Measurements from ENCODE around the gene HSBP1L1.

The HSBP1L1 gene

DNA sequence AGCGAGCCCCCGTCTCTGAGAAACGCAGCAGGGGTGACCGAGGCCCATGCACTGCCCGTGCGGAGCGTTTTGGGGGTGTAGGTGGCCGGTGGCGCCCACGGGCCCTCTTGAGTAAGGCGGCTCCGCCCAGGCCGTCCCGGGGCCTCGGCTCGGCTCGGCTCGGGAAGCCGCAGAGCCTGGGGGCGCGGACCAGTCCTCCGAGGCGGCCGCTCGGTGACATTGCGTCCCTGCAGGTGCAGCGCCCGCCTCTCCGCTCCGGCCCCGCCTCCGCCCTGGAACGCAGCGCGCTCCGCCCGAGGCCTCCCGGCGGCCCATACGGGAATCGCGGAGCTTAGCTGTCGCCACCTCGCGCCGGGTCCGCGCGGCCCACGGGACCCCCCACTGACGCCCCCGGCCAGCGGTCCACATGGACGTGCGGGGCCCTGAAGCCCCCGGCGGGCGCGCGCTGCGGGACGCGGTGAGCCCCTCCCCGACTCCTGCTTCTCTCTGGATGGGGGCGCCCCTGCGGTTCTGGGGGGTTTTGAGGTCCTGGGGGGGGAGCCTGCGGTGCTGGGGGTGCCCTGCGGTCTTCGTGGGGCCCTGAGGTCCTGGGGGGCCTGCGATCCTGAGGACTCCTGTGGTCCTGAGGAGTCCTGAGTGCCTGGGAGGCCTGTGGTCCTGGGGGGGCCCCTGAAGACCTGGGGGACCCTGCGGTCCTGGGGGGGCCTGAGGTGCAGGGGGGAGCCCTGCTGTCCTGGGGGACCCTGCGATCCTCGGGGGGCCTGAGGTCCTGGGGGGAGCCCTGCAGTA, at the start of gene HSBP1L1:
Gene HSBP1L1, plus strand, starts transcription at position 314 of the 789 bp plus-strand sequence. Its CDS starts 93 bp downstream, at position 407.
- no peak for DNase-seq (ENCODE audit: low read depth in 1 of 2, low spot score in 1 of 2)

DNA sequence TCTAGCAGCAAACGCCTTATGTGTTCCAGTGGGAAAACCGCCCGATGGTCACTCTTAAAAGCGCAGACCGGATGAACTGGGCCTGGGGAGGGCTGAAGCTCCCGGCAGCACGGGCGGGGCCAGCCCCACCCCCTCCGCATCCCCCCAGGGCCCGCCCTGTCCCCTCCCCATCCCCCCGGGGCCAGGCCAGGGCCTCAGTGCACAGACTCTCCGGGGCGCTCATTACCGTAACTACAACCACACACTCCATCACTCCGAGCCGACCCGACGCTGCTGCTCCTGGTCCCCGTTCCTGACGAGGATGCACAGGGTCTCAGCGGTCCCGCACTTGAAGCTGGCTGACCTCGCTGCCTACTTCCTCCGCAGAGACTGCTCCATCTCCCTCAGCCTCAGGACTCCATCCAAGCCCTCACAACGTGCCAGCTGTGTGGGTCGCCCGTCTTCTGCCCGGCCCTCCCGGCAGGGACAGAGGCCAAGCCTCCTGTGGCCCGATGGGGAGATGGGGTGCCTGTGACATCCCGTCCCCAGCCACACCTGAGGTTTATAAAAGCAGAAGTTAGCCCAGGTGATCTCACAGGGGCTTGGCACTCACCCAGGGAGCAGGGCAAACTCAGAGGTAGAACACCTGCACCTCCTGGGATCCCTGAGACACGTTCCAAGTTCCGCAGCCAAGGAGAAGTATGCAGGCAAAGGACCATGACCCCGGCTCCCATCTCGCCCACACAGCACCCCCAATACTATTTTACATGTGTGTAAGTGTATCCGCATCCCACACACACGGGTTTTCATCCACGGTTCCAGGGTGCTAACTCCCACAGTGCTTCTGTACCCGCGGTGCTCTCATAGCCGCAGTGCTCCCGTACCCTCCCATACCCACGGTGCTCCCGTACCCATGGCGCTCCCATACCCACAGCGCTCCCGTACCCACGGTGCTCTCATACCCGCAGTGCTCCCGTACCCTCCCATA, 49.0 kb upstream of the HSBP1L1 start:
- no peak for DNase-seq (ENCODE audit: low read depth in 1 of 2, low spot score in 1 of 2)

DNA sequence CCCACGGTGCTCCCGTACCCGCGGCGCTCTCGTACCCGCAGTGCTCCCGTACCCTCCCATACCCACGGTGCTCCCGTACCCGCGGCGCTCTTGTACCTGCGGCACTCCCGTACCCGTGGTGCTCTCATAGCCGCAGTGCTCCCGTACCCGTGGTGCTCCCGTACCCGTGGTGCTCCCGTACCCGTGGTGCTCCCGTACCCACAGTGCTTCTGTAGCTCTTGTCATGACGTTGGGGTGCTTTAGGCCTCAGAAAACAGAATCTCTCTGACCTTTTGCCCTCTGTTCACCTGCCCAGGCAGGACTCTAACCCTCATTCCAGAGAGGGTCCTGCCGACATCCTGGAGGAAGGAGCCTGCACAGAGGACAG, 48.3 kb upstream of the HSBP1L1 start:
- no peak for DNase-seq (ENCODE audit: low read depth in 1 of 2, low spot score in 1 of 2)

DNA sequence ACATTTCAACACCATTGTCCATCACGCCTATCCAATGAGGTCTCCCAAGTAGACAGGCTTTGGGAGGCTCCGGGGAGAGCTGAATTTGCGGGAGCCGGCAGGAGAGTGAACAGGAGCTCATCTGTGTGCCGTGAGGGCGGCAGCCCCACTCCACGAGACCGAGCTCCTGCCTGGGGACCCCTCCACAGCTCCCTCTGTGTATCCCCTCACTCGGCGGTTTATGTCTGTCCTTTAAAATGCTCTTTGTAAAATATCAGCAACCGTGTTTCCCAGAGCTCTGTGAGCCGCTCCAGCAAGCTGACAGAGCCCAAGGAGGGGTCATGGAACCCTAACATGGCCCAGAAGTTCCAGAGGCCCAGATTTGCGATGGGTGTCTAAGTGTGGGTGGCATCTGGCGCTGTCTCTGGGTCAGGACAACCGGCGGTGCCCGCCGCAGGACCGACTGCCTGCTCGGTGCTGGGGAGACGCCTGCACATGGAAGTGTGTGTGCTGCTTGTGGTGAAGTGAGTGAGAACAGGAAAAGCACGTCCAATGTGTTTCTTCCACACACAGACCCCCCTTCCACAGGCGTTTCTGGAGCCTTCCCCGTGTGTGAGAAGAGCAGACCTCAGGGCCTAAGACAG, 47.8 kb upstream of the HSBP1L1 start:
- no peak for DNase-seq (ENCODE audit: low read depth in 1 of 2, low spot score in 1 of 2)

DNA sequence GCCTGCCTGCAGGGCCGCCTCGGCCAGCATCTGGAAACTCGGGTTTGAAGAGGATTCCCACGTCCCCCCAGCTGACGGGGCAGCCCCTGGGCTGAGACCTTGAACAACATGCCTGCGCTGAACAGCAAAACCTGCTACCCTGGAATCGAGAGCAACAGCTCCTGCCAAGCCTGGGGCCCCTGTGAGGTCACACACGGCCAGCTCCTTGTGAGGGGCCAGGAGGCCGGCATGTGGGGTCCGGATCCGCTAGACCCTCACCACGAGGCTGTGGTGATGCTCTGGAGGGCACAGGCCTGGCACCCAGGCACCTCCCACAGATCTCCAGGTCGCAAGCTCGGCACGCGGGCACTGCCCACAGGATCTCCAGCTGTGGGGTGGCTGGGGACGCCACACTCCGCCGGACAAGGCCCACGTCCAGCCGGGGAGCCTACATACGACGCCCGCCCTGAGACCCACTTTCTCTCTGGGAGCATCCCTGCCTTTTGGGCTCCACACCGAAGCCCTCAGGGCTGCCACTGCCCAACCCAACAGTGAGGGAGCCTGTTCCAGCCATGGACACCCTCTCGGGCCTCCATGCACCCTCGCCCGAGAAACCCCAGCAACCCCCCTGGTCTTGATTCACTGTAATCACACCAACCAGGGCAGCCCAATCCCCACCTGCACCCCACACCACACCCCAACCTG, 47.1 kb upstream of the HSBP1L1 start:
- DNase-seq (ENCODE audit: low read depth in 1 of 2, low spot score in 1 of 2) = no peak

DNA sequence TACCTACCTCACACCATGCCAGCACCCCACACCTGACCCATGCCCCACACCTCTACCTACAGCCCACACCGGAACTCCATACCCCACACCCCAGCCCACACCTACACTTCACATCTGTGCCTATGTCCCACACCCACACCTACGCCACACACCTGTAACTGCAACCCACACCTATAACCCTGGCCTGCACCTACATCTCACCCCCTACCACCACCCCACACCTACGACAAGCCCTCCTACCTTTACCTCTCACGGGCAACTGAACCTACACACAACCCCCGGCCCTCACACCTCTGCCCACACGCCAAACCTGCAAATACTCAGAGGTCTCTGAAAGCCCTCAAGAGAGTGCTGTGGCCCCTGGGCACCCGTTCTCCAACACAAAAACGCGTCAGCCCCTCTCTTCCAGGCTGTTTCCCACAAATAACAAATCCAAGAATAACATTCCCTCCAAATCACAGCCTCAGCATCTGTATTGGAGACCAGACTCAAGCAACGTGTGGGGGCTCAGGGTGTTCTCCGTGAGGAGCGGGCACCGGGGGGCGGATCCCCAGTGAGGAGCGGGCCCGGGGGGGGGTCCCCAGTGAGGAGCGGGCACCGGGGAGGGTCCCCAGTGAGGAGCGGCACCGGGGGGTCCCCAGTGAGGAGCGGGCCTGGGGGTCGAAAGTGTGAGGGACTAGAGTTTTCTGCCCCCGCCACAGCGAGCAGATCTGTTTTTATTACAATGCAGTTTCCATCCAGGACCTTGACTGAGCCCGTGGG, 46.4 kb upstream of the HSBP1L1 start:
- no peak for DNase-seq (ENCODE audit: low read depth in 1 of 2, low spot score in 1 of 2)

DNA sequence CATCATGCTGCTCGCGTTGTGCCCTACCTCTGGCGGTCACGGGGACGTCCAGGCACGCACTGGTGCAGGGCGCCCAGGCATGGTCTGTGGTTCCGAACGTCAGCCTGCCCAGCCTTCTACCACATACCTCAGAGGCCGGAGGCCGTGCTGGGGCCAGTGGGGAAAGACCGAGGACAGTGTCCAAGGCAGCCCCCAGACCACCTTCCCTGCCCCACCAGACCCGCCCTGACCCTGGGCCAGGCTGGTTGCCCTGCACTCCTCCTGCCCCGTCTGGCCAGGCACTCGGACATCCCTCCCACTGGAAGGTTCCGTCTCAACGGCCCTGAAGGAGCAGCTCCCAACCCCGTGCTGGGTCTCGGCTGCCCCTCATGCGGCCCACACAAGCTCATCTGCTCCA, 45.8 kb upstream of the HSBP1L1 start:
- DNase-seq (ENCODE audit: low read depth in 1 of 2, low spot score in 1 of 2) = no peak

DNA sequence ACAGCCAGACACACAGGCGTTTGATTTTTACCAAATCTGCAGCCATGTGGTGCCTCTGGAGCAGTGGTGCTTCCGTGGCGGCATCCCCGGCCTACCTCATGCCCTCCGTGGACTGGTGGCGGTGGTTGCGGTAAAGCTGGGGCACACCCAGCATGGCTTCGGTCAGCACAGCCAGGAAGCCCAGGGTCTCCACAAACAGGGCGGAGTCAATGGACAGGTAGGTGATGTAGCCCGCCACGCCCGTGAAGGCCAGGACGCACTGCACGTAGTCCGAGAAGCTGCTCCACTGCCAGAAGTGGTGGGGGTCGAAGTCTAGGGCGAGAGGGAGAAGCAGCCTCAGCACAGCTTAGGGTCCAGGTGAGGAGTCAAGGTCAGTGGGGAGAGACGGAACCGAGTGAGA, 45.4 kb upstream of the HSBP1L1 start:
- no peak for DNase-seq (ENCODE audit: low read depth in 1 of 2, low spot score in 1 of 2)

DNA sequence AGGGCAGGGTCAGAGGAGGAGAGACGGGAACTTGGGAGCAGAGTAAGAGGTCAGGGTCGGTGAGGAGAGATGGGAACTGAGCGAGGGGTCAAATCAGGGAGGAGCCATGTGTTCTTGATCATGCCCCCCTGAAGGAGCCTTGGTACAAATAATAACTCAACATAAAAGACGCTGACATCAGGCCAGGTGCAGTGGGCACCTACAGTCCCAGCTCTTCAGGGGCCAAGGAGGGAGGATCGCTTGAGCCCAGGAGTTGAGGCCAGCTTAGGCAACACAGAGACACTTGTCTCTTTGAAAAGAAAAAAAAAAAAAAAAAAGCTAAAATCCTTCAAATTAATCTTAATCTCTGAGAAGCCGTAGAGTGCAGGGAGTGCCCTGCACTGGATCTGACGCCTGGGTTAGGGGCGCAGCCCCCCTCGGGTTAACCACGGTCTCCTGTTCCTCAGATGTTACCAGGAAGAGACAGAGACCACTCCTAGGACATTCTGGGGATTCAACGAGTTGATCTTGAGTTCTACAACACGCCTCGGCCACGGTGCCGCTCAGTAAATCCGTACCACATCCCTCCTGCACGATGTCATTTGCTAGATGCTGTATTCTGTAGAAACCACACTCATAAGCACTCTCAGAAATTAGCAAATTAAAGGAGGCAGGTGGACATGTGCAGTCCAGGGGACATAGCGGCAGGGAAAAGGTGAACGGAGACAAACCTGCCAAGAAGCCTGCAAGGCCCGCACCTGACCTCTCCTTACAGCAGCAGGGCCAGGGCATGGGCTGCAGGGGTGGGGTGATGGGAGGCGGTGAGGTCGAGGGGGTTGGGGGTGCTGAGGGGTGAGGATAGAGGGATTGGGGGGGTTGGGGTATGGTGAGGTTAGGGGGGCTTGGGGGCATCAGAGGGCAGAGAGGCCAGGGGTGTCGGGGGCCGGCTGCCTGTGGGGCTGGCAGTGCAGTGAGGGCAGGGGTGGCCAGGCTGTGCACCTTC, 42.2 kb upstream of the HSBP1L1 start:
- no peak for DNase-seq (ENCODE audit: low read depth in 1 of 2, low spot score in 1 of 2)

DNA sequence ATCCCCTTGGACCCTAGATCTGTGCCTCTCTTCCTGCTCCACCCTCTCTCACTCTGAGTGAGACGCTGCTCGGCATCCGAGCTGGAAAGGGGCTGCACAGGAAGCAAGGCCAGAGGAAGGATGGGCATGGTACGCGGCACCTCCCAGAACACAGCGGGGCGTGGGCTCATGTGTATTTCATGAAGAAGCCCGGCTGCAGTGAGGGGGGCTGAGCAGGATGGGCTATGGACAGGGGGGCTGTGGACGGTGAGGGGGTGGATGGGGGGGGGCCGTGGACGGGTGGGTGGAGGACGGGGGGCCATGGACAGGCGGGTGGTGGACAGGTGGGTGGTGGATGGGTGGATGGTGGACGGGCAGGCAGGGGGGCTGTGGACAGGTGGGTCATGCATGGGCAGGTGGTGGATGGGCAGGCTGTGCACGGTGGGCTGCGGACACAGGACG, 41.5 kb upstream of the HSBP1L1 start:
- no peak for DNase-seq (ENCODE audit: low read depth in 1 of 2, low spot score in 1 of 2)

DNA sequence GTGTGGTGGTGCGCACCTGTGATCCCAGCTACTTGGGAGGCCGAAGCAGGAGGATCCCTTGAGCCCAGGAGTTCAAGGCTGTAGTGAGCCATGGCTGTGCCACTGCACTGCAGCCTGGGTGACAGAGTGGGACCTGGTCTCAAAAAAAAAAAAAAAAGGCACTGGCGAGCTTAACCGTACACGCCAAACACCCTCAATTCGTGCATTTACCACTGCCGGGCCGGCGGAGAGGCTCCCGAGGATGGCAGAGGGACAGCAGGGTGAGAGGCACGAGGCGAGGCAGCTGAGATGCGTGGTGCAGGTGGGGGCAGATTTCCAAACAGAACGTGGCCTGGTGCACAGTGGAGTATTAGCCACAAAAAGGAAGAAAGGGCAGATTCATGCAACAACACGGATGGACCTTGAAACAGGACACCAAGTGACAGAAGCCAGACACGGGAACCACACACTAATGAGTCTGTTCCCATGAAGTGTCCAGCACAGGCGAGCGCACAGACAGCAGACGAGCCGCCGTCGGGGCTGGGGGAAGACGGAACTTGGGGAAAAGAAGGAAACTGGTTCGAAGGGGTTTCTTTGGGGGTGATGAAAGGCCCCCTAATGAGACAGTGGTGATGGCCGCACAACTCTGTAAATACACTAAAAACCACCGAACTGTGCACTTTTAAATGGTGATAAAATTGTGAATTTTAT, 40.4 kb upstream of the HSBP1L1 start:
- no peak for DNase-seq (ENCODE audit: low read depth in 1 of 2, low spot score in 1 of 2)

DNA sequence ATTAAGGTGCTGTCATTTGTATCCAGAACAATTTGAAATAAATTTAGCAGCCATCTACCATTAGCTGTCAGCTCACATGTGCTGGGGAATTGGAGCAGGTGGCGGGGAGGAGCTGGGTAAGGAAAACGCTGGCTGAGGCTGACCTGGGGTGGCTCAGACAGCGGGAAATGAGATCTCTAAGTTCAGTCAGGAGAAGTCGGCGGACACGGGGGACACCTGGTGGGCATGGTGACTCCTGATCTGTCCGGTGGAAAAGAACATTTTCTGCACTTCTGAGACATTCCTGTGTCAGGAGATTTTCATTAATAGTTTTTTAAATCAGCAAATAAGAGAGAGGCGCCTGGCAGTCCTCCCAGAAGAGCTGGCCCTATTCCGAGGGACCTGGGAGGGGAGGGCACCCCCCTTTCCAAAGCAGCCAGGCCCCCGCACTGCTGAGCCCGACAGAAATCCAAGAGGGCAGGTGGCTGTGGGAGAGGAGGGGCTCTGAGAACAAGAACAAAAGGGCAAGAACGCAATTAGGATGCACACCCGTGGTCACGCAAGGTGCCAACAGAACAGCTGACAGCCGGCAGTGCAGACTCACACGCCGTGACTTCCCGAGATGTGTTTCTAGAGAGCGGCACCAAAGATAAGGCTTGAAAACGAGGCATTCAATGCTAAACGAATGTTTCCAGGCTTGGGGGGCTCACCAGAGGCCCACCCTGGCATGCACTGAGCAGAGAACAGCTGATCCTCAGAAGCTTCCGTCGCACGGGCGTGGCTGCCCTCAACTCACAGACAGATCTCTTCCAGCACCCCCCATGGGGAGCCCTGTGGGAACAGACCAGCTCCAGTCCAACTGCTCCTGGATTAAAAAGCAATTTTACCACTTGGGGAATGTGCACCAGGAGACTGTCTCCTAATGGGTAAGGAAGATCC, 39.4 kb upstream of the HSBP1L1 start:
- no peak for DNase-seq (ENCODE audit: low read depth in 1 of 2, low spot score in 1 of 2)

DNA sequence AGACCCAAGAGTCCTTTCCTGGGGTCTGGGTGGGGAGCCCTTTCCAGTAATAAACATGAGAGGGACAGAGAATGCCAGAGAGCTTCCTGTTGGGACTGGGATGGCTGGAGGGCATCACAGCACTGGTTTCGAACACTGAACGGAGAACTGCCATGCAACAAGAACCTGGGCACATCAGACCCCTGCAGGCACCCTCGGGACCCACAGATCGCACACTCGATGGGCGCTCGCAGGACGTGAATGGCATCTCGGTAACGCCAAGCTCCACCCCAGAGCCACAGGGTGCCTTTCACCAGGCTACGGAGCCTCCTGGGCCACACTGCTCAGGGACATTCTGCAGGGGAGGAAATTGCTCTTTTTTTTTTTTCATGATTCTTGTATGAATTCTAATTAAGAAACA, 38.1 kb upstream of the HSBP1L1 start:
- no peak for DNase-seq (ENCODE audit: low read depth in 1 of 2, low spot score in 1 of 2)

DNA sequence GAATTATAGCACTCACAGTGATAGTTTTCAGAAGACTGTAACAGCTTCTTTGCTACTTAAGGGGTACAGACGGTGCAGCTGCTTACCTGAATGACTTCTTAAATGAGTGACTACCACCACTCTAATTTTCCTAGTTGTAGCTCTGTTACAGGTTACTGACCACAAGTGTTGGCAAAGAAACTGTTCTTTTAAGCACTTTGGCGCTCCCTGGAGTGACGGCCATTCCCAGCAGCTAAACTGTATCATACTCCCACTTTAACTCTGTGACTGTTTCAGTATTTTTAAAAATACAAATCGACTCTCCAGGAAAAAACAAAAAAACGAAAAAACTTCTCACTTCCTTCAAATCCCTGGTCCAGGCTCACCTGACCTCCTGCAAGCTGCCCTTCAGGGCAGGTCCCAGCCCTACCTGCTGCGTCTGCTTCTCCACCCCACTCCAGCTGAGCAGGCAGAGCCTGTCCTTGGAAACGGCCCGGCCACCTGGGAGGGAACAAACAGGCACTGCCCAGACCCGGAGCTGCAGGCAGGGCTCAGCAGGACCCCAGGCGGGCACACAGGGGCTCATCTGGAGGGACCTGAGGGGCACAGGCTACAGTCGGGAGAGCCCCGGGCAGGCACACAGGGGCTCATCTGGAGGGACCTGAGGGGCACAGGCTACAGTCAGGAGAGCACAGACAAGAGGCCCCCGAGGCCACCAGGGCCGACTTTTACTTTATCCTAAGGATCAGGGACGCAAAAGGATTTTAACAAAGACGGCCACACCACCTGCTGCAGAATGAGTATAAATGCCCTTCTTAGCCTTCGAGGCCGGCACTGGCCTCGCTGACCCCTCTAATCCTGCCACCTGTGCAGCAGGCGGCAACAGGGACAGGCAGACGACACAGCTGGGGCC, 37.5 kb upstream of the HSBP1L1 start:
- DNase-seq (ENCODE audit: low read depth in 1 of 2, low spot score in 1 of 2) = no peak

DNA sequence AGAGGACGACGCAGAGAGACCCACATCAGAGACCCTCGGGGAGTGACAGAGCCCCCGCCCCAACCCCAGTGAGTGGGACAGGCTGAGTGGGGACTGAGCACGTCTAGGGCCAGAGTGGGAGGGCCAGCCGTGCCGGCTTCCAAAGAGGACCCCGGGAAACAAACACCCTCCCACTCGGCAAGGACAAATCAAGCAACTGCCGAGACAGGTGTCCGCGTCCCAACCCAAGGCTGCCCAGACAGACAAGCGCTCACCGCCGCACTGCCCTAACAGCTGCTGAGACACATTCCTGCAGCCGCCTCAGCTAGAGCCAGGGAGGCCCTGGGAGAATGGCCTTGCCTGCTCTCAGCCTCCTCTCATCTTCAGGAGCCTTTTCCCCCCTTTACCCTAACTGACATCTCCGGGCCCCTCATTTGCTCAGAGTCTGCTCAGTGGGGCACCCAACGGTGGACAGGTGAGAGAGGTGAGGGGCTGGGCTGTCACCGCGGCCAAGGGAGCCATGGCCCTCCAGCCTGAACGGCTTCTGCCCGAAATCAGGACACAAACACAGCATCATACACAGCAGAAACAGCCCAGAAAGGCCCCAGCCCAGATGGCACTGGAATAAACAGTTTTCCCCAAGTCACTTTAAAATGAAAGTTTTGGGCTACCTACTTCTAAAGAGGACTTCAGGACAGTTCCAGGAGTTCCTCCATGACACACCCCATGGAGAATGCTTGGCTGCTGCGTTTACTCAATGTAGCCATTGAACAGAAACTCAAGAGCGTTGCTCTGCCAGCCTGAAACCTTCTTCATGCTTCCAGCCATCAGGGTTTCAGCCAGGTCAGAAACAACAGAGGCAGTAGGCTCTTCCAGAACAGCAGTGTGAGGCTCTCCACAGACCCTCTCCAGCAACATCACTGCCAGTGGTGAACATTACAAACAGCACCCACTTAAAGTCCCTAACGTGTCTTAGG, 36.6 kb upstream of the HSBP1L1 start:
- DNase-seq (ENCODE audit: low read depth in 1 of 2, low spot score in 1 of 2) = no peak
